GM18517 (cell line): ENCODE measurements around the gene FCAMR.

ENCODE experiments used
- ATAC-seq: cut with Tn5 transposase; IDR thresholded peaks from one replicate; pipeline ENCODE4 v1.9.1; 2021; ENCODE audit warnings: mild to moderate bottlenecking, moderate library complexity; ENCODE audit not compliant: unreplicated experiment

Gene FCAMR

GRCh38 chr1:207000651-207001291 is 30.5 kb upstream of the FCAMR start:
- ATAC-seq, result no peak

GRCh38 chr1:206998816-206999215 is 28.6 kb upstream of the FCAMR start:
- ATAC-seq, result no peak

- ATAC-seq, result no peak
Measured at GRCh38 chr1:206992790-206993189, 22.5 kb upstream of the FCAMR start.

- ATAC-seq, result no peak
Measured at GRCh38 chr1:206987873-206988272, 17.6 kb upstream of the FCAMR start.

- no peak for ATAC-seq
Measured at GRCh38 chr1:206986885-206987284, 16.6 kb upstream of the FCAMR start.

- no peak for ATAC-seq
Measured at GRCh38 chr1:206986402-206986801, 16.1 kb upstream of the FCAMR start.

GRCh38 chr1:206985162-206985749 is 15.0 kb upstream of the FCAMR start:
- no peak for ATAC-seq

- no peak for ATAC-seq
Measured at GRCh38 chr1:206982216-206982615, 12.0 kb upstream of the FCAMR start.

GRCh38 chr1:206979379-206980043 is 9.3 kb upstream of the FCAMR start:
- ATAC-seq, result no peak

- ATAC-seq, result no peak
Measured at GRCh38 chr1:206978259-206978658, 8.0 kb upstream of the FCAMR start.

GRCh38 chr1:206975306-206975705 is 5.0 kb upstream of the FCAMR start:
- no peak for ATAC-seq

GRCh38 chr1:206974140-206974539 is 3.9 kb upstream of the FCAMR start:
- no peak for ATAC-seq

GRCh38 chr1:206972728-206973127 is 2.5 kb upstream of the FCAMR start:
- ATAC-seq, result no peak

- ATAC-seq, result peak; percentile 54
Measured at GRCh38 chr1:206971029-206971655, 882 bp upstream of the FCAMR start.

- ATAC-seq, result no peak
Measured at GRCh38 chr1:206969090-206969489, 1.2 kb downstream of the FCAMR start.

- no peak for ATAC-seq
Measured at GRCh38 chr1:206967096-206967849, 3.0 kb downstream of the FCAMR start.

GRCh38 chr1:206965781-206966180 is 4.5 kb downstream of the FCAMR start:
- no peak for ATAC-seq

- ATAC-seq, result no peak
Measured at GRCh38 chr1:206963740-206964139, 6.5 kb downstream of the FCAMR start.

- no peak for ATAC-seq
Measured at GRCh38 chr1:206963119-206963712, 7.0 kb downstream of the FCAMR start.

- no peak for ATAC-seq
Measured at GRCh38 chr1:206962272-206962671, 8.0 kb downstream of the FCAMR start.

GRCh38 chr1:206961668-206962067 is 8.6 kb downstream of the FCAMR start:
- no peak for ATAC-seq
